ENCODE measurements around the gene MSTN.

Gene MSTN

DNA sequence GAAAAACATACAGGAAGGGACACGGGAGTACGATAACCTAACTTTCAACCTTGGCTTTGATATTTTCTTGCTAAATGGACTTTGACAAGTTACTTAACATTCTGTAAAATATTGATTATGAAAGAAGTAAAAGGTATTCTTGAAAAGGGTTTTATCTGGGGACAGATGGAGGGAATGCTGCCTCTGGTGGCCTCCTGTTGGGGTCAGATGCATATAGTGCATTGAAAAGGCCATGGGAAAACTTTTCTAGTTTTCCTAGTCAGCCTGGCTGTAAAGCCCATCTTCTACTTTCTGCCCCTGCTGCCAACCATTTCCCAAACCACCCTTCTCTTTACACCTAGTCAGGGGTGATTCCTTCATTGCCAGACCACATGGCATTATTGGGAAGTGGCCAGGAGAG lies 22.2 kb upstream of the MSTN start:
- no peak for TF ChIP-seq GATA3 (IDR thresholded peaks at IDR 0.05; ENCODE audit: low read depth, low read length)
- TF ChIP-seq GATA2 (IDR thresholded peaks at IDR 0.05; ENCODE audit: low read depth, low read length), result no peak

DNA sequence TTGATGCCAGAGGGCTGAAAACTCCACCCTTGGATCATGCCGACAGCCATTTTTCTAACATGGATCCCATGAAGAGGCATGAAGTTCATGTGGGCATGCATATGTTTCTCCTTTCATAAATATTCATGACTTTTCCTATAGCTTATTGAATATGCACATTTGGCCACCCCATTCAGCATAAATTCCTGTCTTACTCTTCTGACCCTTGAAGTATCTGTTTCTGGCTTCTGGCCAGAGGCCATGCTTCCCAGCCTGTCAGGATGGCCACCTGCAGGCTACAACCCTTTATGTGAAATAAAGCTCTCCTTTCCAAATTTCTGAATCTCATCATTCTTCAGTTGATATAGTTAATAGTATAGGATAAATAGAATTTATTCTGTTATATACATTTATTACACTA lies 19.6 kb upstream of the MSTN start:
- no peak for TF ChIP-seq GATA2 (IDR thresholded peaks at IDR 0.05; ENCODE audit: low read depth, low read length)
- no peak for TF ChIP-seq GATA3 (IDR thresholded peaks at IDR 0.05; ENCODE audit: low read depth, low read length)

DNA sequence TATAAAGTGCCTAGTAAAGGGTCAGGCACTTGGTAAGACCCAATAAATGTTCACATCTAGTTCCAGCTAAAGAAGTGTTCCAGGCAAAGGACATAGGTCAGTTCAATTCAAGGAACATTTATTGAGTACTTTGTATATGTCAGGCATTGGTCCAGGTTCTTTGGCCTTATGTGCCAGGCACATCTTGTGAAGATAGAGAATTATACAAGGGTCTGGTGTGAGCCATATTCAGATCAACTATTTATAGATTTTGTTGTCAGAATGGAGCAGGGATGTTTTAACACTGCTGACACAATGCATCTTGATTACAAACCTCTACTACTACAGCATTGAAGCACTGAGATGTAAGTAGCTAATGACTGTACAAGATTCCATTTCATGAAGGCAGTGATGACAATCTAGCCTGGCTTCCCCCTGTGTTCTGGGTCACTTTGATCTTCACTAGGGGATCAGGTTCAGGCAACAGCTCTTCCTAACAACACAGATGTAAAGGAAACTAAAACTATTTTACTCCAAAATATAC lies 18.1 kb upstream of the MSTN start:
- TF ChIP-seq GATA2 (IDR thresholded peaks at IDR 0.05; ENCODE audit: low read depth, low read length) (no peak), GATA3 (IDR thresholded peaks at IDR 0.05; ENCODE audit: low read depth, low read length) (no peak)

DNA sequence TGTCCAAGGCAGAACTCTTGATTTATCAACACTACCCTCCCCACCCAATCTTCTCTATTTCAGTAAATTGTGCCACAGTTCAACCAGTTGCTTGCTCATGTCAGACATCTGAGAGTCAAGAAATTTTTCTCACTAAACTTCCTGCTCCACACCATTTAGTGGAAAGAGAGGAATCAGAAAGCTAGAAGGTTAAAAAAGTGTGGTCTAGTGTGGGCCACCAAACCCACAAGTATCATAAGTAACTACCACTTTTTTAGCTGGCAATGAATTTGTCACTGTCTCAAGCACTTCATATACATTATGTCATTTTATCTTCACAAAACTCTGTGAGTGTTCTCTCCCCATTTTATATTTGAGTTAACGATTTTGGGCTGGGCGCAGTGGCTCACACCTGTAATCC lies 16.6 kb upstream of the MSTN start:
- no peak for TF ChIP-seq GATA2 (IDR thresholded peaks at IDR 0.05; ENCODE audit: low read depth, low read length)
- no peak for TF ChIP-seq GATA3 (IDR thresholded peaks at IDR 0.05; ENCODE audit: low read depth, low read length)

DNA sequence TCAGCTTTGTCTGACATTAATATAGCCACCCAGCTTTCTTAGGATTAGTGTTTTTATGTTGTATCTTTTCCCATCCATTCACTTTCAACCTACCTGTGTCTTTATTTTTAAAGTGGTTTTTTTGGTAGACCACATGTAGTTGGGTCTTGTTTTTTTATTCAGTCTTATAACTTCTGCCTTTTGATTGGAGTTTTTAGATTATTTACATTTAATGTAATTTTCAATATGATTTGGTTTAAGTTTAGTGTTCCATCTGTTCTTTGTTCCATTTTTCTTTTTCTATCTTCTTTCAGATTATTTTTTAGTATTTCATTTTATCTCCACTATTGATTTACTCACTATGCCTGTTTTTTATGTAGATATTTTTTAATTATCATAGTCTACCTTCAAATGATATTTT lies 13.1 kb upstream of the MSTN start:
- TF ChIP-seq GATA3 (IDR thresholded peaks at IDR 0.05; ENCODE audit: low read depth, low read length) (no peak), GATA2 (IDR thresholded peaks at IDR 0.05; ENCODE audit: low read depth, low read length) (no peak)

DNA sequence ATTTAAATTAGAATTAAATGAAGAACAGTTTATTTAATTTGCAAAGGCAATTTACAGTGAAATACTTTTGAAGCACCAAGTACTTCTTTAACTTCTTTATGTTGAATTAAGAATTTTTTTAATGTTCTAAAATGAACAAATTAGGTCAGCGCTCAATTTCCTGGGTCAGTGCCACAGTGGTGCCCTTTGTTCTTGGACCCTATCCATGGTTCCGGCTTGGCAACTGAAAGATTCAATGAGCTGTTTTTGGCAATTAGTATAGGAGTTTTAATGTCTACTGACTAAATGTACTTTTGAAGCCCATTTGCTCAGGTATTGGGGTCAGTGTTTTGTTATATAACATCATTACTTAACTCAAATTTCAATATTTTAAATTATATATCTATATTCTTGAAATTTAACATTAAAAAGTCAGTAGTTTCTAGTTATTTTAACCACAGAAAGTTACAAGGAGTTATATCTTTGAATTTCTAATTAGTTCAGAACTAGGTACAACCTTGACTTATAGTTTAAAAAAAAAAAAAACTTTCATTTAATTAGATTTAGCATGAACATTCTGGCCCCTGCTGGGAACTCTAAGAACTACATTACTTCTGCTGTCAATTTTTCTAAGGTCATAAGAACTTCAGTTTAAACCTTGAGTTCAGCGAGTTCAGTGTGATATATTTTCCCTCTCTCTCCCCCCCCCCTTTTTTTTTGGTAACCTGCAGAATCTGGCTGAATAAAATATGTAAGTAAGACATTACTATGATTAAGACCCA lies 7.6 kb upstream of the MSTN start:
- TF ChIP-seq GATA2 (IDR thresholded peaks at IDR 0.05; ENCODE audit: low read depth, low read length) (no peak), GATA3 (IDR thresholded peaks at IDR 0.05; ENCODE audit: low read depth, low read length) (no peak)

DNA sequence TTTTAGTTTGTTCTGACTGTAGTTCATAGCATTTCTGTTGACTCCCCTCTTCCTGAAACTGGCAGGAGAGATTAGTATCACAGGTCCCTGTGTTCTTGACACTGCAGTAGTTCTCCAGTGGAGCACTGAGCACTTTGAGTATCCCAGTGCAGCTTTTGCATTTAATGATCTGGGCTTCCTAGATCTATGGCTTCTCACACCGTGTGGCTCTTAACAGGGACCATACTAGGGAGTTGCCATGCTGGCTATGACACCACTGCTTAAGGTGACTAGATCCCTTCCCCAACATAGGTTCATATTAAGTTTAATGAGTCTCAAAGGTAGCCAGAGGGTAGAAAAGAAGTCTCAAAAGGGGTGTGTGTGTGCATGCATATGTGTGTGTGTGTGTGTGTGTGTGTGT lies 6.2 kb upstream of the MSTN start:
- TF ChIP-seq GATA3 (IDR thresholded peaks at IDR 0.05; ENCODE audit: low read depth, low read length) (no peak), GATA2 (IDR thresholded peaks at IDR 0.05; ENCODE audit: low read depth, low read length) (no peak)

DNA sequence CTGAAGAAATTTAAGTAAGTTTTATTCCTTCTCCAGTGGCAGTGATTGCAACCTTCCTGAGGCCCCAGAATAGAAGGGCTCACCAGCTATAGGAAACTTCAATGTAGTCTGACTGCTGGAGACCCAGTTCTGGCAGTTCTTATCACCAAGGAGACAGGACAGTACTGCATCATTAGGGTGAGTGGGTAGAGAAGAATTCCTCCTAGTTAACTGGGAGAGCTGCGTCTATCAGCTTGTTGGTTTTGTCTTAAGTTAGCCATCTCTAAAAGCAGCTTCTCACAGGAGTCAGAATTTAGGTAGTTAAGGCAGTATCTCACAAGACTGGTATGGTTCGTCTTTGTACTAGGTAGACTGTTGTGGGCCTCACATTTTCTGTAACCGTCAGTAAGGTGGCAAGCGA lies 3.3 kb upstream of the MSTN start:
- TF ChIP-seq GATA3 (IDR thresholded peaks at IDR 0.05; ENCODE audit: low read depth, low read length), result no peak
- TF ChIP-seq GATA2 (IDR thresholded peaks at IDR 0.05; ENCODE audit: low read depth, low read length), result no peak

DNA sequence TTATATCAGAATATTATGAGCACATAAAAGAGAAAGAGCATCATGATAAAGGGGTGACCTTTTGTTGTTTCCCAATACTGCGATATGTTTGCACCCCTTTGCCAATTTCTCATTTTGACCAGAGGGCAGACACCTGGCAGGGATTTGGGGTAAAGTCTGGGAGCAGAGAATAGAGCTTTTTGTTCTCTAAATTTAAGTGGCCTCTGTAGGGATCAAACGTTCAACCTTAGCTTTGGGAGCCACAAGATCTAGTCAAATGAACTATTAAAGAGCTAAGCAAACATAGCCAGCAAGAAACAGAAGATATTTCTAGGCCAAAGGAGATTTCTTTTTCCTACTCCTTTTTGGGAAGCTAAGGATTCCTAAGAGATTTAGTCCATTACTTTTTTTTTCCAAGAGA lies 1.1 kb upstream of the MSTN start:
- no peak for TF ChIP-seq GATA2 (IDR thresholded peaks at IDR 0.05; ENCODE audit: low read depth, low read length)
- no peak for TF ChIP-seq GATA3 (IDR thresholded peaks at IDR 0.05; ENCODE audit: low read depth, low read length)

DNA sequence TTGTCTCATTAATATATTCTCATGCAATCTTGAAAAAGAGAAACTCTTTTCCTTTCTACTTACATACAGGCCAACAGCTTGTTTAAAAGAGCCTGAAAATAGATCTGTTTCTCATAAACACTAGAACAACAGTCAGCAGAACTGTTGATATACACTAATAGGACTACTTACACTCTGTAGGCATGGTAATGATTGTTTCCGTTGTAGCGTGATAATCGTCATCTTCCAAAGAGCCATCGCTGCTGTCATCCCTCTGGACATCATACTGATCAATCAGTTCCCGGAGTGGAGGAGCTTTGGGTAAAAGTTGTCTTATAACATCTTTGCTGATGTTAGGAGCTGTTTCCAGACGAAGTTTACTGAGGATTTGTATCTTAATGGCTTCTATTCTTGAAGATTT lies 476 bp downstream of the MSTN start:
- no peak for TF ChIP-seq GATA2 (IDR thresholded peaks at IDR 0.05; ENCODE audit: low read depth, low read length)
- TF ChIP-seq GATA3 (IDR thresholded peaks at IDR 0.05; ENCODE audit: low read depth, low read length), result no peak

DNA sequence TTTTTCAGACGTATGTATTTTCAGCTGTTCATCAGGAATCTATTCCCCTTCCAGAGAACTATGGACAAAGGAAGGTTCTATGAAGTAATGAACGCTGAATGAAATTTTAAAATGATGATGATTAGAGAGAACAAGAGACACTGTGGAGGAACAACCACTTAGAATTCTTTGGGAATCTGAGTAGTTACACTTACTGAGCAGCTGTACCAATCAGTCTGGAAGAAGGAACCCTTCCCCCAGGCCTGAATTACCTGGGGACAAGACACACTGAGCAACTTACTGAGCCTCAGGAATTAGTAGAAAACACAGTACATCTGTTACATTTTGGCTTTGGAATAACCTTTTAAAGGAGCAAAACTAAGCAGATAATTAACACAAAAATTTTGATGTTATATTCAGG lies 1.9 kb downstream of the MSTN start:
- no peak for TF ChIP-seq GATA2 (IDR thresholded peaks at IDR 0.05; ENCODE audit: low read depth, low read length)
- TF ChIP-seq GATA3 (IDR thresholded peaks at IDR 0.05; ENCODE audit: low read depth, low read length), result no peak

DNA sequence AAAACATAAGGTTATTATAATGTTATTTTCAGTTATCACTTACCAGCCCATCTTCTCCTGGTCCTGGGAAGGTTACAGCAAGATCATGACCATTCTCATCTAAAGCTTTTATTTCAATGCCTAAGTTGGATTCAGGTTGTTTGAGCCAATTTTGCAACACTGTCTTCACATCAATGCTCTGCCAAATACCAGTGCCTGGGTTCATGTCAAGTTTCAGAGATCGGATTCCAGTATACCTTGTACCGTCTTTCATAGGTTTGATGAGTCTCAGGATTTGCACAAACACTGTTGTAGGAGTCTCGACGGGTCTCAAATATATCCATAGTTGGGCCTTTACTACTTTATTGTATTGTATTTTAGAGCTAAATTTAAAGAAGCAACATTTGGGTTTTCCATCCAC lies 2.5 kb downstream of the MSTN start:
- TF ChIP-seq GATA2 (IDR thresholded peaks at IDR 0.05; ENCODE audit: low read depth, low read length), result no peak
- no peak for TF ChIP-seq GATA3 (IDR thresholded peaks at IDR 0.05; ENCODE audit: low read depth, low read length)

DNA sequence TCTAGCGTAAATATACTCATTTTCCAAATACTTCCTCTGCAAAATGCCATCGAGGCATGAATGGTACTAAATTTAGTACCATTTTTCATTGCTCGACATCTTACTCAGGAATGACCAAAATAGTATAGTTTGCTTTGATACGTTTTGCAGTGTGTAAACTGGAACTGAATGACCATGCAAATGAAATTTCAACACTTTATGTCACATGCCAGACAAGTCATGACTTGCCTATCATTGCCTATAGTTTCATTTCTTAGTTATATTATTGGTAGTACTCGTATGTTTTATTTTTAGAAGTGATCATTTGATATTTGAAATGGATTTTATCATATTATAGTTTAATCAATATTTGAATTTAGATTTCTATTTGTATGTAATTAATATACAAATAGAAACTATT lies 9.1 kb downstream of the MSTN start:
- TF ChIP-seq GATA3 (IDR thresholded peaks at IDR 0.05; ENCODE audit: low read depth, low read length) (no peak), GATA2 (IDR thresholded peaks at IDR 0.05; ENCODE audit: low read depth, low read length) (no peak)

DNA sequence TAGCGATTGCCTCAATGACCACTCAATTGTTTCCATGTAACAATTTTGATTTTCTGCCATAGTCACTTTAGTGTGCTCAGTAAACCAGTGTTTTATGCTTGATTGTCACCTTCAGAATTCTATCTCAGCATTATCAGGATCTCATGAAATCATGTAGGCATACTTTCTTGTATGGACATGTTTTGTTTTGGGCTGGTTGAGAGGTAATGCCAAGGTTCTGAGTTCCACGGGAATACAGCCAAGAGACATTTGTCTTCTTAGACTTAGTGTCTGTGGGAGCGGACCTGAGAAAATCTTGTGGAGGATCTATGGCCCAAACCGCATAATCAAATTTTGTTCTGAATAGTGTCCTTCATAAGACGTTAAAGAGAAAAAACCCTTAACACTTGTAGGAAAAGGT lies 10.2 kb downstream of the MSTN start:
- TF ChIP-seq GATA3 (IDR thresholded peaks at IDR 0.05; ENCODE audit: low read depth, low read length) (no peak), GATA2 (IDR thresholded peaks at IDR 0.05; ENCODE audit: low read depth, low read length) (no peak)

DNA sequence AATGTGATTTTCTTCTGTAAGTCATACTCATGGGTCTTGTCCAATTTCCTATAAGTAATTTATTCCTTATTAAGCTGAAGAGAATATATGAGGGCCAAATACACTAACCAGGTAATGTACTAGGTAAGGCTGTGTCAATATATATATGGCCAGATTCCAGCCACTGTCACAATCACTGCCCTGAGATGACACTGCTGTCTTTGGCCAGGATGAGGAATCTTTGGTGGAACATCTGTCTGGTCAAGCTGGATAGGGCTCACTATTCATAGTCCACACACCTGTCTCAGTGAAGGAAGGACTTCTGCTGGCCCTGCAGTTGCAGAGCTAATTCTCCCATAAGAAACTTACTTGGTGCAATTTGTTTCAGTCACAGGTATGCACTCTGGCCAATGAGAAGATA lies 11.3 kb downstream of the MSTN start:
- TF ChIP-seq GATA3 (IDR thresholded peaks at IDR 0.05; ENCODE audit: low read depth, low read length), result no peak
- no peak for TF ChIP-seq GATA2 (IDR thresholded peaks at IDR 0.05; ENCODE audit: low read depth, low read length)

DNA sequence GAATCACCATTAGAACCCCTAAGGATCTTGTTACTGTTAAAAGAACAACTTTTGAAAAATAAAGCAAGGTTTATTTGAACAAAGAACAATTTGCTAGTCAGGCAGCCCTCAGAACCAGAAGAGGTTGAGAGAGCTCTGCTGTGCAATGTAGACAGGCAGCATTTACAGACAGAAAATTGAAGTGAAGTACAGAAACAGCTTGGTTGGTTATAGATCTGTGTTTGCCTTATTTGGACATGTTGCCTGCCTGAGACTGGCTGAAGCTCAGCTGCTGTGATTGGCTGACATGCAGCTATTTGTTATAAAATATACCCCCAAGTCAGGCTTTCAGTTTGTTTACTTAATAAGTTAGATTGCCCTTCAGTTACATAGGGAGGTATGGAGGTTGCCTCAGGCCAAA lies 12.5 kb downstream of the MSTN start:
- TF ChIP-seq GATA3 (IDR thresholded peaks at IDR 0.05; ENCODE audit: low read depth, low read length) (no peak), GATA2 (IDR thresholded peaks at IDR 0.05; ENCODE audit: low read depth, low read length) (no peak)
